Right lobe of liver (tissue), 4 donors: ENCODE results near the gene LRFN5.

ENCODE experiments used
- POLR2A ChIP-seq: fragments of 450-650 bp; IDR thresholded peaks from one replicate; pipeline ENCODE4 v1.6.1; 2017; ENCODE audit warnings: antibody characterized with exemption, mild to moderate bottlenecking
- TF ChIP-seq, protein P1 (sequence below), 4 donors: fragments of 200-600 bp in 3 of 4; fragments of 450-650 bp in 1 of 4; IDR thresholded peaks; one replicate each; pipeline versions ENCODE4 v1.5.1 to v1.8.0; 2016 to 2022; ENCODE audit warnings: antibody characterized with exemption in 4 of 4, mild to moderate bottlenecking in 2 of 4
- donor health status: DM: no; HTN: no; CAD: no.
- donor health status: DM: no; HTN: no; CAD: no.
- donor health status: DM: no; HTN: yes; CAD: no.

DNA sequence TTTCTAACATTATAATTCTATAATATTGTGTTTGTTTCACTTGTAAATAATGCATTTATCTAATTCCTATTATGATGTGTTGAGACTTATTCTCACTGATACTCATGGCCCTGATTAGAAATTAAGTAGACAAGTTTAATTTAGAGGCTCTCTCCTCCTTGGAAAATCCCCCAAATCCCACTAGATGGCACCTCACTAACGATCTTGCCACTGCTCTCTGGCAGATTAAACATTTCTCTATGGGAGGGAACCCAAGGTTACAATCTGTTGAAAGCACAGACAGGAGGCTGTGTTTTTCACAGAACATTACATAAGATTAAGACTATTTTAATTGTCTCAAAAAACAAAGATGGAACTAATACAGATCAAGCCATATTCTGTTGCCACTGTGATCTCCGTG, 318.7 kb downstream of the LRFN5 start:
- no peak for TF ChIP-seq POLR2A
- TF ChIP-seq, protein P1, sequence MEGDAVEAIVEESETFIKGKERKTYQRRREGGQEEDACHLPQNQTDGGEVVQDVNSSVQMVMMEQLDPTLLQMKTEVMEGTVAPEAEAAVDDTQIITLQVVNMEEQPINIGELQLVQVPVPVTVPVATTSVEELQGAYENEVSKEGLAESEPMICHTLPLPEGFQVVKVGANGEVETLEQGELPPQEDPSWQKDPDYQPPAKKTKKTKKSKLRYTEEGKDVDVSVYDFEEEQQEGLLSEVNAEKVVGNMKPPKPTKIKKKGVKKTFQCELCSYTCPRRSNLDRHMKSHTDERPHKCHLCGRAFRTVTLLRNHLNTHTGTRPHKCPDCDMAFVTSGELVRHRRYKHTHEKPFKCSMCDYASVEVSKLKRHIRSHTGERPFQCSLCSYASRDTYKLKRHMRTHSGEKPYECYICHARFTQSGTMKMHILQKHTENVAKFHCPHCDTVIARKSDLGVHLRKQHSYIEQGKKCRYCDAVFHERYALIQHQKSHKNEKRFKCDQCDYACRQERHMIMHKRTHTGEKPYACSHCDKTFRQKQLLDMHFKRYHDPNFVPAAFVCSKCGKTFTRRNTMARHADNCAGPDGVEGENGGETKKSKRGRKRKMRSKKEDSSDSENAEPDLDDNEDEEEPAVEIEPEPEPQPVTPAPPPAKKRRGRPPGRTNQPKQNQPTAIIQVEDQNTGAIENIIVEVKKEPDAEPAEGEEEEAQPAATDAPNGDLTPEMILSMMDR (IDR thresholded peaks at IDR 0.05), result no peak
